KBM-7 (cell line): Measurements from ENCODE around the gene FMNL2.
"Not testable (repeated sequence)": the region's sequence is repeated elsewhere in the genome, so short reads cannot be mapped to it uniquely, and the experiment has no call there.

Experiments used
- DNase-seq: peaks from one replicate; pipeline ENCODE4 v3.0.0-alpha.2; 2015
- in situ Hi-C: fragments of 300-500 bp; cut with MboI; formaldehyde crosslinking; loops from 2 replicates; pipeline ENCODE4 v1.14.3; 2020; ENCODE audit warnings: low sequenced_read_pairs, low pct_unique_long_range_greater_than_20kb, mixed read lengths

Gene FMNL2

GRCh38 chr2:152501666-152502065 lies 166.7 kb downstream of the FMNL2 start:
- in situ Hi-C loops: no loop called here
- no peak for DNase-seq

DNA sequence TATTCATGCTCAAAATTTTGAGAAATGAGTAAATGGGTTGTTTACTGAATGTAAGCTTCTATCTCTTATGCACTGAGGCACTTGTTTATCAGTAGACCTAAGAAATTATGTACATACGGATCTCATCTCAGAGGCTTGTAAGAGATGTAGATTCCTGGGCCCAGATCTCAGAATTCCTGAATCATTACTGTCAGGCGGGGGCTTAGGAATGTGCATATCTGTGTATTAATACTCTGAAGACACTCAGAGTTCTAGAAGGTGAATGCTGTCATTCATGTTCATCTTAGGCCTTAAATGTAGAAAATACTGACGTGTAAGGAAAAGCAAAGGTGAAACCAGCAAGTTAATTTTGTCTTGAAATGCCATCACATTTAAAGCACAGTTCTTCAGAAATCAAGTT lies 169.6 kb downstream of the FMNL2 start:
- in situ Hi-C loops: no loop called here
- DNase-seq: no peak

DNA sequence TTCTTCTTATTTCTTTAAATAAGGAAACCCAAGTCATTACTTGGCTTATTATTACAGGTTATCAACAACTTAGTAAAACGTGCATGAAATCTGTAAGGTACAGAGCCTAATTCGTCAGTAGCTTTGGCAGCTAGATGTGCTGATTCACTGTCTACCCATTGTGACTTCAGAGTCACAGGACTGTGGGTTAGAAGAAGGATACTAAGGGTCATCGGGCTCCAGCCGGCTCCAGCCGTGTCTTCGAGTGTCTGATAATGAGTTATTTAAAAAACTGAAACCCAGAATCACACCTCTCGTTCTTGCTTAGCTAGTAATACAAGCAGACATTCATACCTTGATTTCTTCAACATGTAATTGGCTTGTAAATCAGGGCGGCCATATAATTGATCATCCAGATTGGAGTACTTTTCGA lies 170.5 kb downstream of the FMNL2 start:
- in situ Hi-C loops: no loop called here
- DNase-seq: no peak

DNA sequence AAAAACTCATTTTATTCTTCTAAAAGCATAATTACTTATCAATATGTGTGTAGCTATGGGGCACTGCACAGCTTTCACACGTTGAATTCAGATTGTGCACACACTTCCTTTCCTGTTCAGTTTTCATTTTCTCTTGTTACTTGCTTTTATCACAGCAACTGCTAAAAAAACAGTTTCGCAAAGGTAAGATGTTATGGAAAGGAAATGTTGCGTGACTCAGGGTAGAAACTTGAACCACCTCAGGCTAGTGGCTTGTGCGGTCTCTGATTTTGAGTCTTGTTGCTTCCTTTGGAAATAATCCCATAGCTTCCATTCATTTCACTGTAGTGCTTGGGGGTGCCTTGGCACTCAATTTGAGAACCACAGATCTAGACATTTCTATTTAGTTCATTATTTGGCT lies 171.9 kb downstream of the FMNL2 start:
- DNase-seq: no peak
- in situ Hi-C loops: no loop called here

- no peak for DNase-seq
- in situ Hi-C loops: no loop called here
These were observed 172.9 kb downstream of the FMNL2 start for GRCh38 chr2:152507907-152508306.

DNA sequence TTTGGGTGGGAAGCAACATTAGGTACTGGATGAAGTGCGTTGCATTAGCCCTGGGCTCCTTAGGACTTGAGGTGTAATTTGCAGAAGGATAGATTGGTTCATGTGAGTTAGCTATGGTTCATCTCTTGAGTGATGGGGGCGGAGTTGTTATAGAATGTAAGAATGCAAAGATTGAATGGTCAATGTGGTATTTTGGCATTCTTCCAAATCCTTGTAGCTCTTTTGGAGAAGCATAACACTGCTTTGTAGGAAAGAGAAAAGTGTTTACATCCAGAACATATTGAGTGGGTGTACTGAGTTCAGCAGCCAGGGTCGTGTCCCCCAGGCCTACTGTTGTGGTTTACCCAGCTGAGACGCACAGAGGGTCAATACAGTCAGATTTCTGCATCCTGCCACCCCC lies 173.5 kb downstream of the FMNL2 start:
- in situ Hi-C loops: no loop called here
- DNase-seq: no peak

GRCh38 chr2:152509772-152510491 lies 175.0 kb downstream of the FMNL2 start:
- no peak for DNase-seq
- in situ Hi-C loops: no loop called here

DNA sequence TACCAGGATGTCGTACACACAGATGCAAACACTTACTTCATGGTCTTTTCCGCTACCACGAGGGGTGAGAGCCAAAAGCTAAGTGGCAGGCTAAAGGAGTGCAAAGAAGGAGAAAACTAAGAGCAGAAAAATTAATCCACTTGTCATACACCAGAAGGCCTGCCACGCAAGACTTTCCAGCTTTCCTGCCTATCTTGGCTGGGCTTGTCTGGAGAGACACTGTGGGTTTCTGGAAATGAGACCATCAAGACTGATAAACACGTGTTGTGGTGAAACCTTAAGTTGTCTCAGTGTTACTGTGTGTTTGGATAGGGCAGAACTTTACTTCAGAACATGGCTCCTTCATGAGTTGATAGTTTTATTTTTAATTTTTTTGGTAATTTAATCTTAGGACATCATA lies 175.6 kb downstream of the FMNL2 start:
- in situ Hi-C loops: no loop called here
- DNase-seq: no peak

GRCh38 chr2:152511981-152512380 lies 177.0 kb downstream of the FMNL2 start:
- in situ Hi-C loops: no loop called here

GRCh38 chr2:152513029-152513428 lies 178.1 kb downstream of the FMNL2 start:
- no peak for DNase-seq
- in situ Hi-C loops: no loop called here

More at GRCh38 chr2:152511981-152512380, 177.0 kb downstream of the FMNL2 start:
- no peak for DNase-seq

- no peak for DNase-seq
- in situ Hi-C loops: no loop called here
These were observed 178.7 kb downstream of the FMNL2 start for GRCh38 chr2:152513681-152514080.

DNA sequence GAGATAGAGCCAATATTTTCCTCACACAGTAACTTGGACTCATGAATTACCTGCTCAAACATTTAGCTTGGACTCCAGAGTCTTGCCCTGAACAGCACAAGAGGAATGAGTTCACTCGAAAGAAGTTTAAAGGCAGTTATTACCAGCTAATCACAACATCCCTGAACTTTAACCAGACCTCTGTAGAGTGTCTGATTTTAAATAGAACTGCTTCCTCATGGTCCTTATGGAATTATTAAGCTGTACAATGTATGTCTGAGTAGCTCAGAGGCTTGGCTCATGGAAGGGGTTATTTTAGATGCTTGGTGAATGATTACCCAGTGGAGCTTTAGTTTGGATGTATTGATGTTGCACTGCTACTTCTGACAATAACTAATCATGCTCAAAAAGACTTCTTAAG lies 183.1 kb downstream of the FMNL2 start:
- no peak for DNase-seq
- in situ Hi-C loops: no loop called here

DNA sequence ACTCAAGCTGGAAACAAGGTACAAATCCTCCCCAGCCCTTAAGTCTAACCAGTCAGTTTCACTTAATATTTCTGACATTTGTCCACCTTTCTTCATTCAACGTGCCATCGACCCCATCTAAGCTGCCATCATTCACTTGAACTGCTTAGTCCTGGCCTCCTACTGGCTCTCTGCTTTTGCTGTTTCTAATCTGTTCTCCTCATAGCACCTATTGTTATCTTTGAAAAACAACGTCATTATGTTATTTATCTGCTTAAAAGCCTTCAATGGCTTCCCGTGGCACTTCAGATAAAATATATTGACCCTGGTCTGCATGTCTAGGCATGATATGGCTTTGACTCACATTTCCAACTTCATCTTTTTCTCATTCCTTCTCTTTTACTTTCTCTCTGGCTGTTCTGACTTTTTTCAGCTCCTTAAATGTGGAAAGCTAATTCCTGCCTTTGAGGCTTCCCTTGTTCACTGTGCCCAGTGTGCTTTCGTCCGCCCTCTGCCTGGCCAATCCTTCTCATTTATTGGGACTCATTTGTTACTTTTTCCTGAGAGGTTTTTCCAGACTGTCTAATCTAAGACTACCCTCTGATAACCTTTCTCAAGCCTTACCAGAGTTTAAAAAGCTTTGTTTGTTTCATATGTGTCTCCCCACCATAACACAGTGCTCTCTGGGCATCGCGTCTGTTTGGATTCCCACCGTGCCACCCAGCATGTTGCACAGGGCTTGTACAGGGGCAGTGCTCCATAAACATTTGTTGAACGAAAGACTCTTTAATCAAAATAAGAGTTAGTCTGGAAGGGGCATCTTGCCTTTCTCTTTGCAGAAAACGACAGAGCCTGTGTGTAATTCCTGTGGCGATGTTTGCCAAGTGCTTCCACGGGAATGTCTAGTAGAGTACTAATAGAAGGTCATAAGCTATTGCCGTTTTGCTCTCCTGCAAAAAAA lies 183.9 kb downstream of the FMNL2 start:
- in situ Hi-C loops: no loop called here
- no peak for DNase-seq

DNA sequence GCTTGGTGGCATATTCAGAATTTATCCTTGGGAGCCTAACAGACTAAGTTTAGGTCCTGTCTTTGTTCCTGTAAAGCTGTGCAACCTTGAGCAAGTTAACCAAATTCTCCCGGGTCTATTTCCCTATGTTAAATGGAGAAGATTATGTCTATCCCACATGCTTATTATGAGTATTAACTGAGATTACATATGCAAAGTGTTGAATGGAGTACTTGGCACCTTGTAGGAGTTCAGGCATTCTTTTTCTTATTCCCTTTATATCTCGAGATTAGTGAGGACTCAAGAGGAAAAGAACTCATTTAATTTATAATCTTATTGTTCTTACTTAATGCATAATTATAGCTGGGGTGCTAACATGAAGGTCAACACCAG lies 184.6 kb downstream of the FMNL2 start:
- no peak for DNase-seq
- in situ Hi-C loops: no loop called here

DNA sequence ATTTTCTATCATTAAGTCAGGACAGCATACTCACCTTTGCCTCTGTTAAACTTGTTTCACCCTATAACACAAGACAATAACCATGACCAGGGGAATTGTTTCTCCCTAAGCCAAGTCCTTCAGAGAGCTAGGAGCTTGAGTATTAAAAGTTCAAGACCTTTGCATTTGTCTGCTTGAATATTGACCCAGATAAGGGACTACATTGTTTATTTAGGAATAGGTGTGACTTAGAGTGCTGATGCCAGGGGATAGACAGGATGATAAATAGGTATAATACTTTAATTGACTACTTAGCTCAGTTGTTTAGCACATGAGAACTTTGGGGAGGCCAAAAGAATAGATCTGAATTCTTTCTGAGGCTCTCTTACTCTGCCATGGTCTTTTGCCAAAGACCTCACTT lies 185.8 kb downstream of the FMNL2 start:
- in situ Hi-C loops: no loop called here
- DNase-seq: no peak

DNA sequence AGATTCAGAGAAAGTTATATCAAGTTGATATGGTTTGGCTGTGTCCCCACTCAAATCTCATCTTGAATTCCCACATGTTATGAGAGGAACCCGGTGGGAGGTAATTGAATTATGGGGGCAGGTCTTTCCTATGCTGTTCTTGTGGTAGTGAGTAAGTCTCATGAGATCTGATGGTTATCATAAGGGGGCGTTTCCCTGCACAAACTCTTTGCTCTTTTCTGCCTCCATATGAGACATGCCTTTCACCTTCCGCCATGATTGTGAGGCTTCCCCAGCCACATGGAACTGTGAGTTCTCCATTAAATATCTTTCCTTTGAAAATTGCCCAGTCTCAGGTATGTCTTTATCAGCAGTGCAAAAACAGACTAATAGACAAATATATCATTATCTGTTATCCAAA lies 187.5 kb downstream of the FMNL2 start:
- in situ Hi-C loops, DNase-seq: not testable (repeated sequence)

DNA sequence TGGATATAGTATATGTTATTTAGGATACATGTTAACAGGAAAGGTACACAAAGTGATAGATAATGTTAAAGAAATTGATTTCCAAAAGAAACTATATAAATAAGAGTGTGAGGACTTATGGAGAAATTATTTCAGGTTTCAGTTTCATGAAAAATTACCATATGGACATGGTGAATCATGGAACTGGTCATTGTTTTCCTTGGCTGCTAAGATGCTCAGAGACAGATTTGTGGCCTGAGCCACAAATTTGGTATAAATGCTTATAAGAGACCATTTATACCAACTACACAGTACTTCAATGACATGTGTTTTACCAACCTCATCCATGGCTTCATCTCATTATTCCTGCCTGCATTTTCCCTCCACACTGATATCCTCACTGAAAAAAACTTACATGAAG lies 188.1 kb downstream of the FMNL2 start:
- DNase-seq: no peak
- in situ Hi-C loops: no loop called here

- DNase-seq: no peak
- in situ Hi-C loops: no loop called here
These were observed 190.4 kb downstream of the FMNL2 start for GRCh38 chr2:152525277-152525838.

DNA sequence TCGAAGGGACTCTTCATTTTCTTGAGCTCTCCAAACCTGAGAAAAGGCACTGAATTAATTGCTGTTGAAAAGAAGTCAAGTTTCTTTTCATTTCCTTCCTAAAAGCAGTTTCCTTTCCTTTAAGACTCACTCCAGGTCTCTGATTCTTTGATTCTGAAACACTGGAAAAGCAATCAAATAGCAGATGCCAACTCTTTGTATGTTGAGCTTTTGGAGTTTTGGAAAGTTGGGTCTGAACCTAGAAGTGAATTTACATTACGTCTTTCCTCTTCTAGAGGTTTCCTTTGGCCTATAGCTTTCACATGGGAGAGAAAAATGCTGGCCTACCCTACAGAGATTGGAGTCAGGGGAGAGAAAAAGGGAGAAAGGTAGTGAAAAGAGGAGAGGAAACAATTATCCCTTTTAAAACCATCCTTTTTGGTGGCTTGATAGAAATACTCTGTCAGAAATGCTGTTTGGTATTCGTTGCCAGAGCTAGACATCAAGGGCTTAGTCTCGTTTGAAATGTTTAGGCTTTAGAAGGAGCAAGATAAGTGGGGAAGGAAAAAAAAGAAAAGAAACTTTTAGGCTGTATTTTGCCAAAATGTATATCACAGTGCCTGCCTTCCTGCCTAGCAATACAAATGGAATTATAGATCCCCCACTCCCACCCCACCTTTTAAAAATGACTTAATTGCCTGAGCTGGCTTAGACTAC lies 194.6 kb downstream of the FMNL2 start:
- DNase-seq: no peak
- in situ Hi-C loops: no loop called here

- no peak for DNase-seq
These were observed 197.3 kb downstream of the FMNL2 start for GRCh38 chr2:152532241-152532640.

More at GRCh38 chr2:152532241-152532640, 197.3 kb downstream of the FMNL2 start:
- in situ Hi-C loops: no loop called here
